Suppressor macrophage treated with lipopolysaccharide for 4 hours (primary cell): ENCODE results near the gene ROBO1.
"Not testable (repeated sequence)": the region's sequence is repeated elsewhere in the genome, so short reads cannot be mapped to it uniquely, and the experiment has no call there.

ENCODE experiments used
- DNase-seq: peaks from one replicate; pipeline ENCODE4 v3.0.0-alpha.2; 2020

The ROBO1 gene

DNA sequence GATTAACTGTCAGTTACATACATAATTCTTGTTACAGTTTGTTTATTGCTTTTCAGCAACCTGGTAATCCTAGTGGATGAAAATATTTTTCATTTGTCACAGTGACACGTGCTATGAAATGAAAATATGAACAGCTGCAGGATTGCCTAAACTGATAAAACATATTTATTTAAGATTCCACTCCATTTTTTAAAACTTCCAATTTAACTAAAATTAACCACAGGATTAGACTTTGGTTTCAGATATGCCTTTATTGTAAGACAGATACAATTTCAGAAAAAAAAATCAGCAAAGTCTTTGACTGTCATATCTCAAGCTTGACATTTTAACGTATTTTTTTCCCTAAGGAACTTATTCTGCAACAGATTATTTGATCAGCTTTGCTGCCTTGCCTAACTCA lies 550.7 kb downstream of the ROBO1 start:
- no peak for DNase-seq

DNA sequence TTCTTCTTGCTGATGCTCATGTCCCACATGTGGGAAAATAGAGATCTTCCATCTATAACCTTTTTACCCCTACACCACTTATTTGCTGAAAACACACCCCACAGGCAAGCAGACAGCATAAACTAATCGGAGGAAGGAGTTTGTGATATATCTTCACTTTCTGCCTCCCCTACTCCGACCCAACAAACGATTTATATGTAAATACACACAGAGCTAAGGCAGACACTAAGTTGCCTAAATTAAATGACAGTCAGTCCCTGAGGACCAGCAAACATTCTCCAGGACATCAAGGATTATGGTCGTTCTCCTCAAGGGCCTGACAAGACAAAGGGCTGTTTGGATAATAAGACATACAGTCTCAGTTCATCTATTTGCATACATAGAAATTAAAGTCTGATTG lies 552.5 kb downstream of the ROBO1 start:
- no peak for DNase-seq

DNA sequence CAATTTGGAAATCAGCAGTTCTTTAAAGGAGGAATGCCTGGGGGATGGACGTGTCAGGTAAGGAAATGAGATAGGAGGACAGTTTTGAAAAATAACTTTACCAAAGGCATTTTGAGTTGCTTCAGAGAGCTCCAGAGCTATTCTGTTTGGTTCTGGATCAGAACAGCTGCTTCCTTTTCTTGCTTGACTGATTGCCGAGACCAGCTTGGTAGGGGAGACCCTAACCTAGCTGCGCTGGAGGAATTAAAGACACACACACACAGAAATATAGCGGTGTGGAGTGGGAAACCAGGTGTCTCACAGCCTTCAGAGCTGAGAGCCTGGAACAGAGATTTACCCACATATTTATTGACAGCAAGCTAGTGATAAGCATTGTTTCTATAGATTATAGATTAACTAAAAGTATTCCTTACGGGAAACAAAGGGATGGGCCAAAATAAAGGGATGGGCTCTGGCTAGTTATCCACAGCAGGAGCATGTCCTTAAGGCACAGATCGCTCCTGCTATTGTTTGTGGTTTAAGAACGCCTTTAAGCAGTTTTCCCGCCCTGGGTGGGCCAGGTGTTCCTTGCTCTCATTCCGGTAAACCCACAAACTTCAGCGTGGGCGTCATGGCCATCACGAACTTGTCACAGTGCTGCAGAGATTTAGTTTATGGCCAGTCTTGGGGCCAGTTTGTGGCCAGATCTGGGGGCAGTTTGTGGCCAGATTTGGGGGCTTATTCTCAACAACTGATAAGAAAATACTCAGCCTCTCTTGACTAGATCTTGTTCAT lies 556.0 kb downstream of the ROBO1 start:
- DNase-seq, result no peak

- DNase-seq, result no peak
These were observed 563.4 kb downstream of the ROBO1 start for GRCh38 chr3:79204351-79204750.

DNA sequence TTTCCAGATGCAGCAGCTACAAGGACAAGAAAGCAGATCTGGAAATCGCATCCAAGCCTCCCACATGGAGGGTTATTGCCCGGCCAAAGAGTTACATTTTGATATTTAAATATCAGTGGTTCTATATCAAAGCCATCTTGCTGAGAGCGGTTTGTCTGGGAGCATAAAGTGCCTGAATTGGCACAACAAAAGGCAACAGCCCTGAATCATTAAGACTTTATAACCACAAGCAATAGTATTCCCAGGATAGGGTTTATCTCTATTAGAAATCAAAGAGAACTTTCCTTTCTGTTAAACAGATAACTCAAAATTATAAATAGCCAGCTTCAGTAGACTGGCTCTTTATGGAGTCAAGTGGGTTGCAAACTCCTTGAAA lies 564.7 kb downstream of the ROBO1 start:
- DNase-seq, result no peak

DNA sequence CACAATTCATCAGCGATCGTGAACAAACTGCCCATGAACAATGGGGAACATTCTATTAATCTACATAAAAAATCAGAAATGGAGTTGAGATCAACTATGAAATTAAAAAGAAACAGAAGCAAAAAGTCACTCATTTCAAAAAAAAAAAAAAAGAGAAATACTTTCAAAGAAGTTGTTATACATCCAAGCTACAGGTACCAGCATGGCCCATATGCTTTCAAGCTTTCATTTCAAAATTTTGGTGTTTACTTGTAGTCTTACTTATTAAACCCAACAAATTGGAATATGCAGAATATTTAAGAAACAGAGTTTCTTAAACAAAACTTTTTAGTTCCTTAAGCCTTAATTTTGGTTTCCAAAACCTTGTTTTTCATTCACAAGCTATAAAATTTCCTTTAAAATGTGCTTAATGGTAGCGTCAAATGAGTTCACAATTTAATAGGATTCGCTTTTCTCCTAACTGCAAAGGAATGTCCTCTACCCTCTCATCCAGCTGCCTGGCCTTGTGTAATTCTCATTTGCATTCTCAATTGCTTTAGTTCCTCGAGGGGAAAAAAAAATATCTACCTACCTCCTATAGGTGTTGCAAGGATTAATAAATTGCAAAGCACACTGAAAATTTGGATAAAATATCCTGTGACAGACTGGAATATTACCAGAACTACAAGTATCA lies 565.2 kb downstream of the ROBO1 start:
- DNase-seq, result no peak

DNA sequence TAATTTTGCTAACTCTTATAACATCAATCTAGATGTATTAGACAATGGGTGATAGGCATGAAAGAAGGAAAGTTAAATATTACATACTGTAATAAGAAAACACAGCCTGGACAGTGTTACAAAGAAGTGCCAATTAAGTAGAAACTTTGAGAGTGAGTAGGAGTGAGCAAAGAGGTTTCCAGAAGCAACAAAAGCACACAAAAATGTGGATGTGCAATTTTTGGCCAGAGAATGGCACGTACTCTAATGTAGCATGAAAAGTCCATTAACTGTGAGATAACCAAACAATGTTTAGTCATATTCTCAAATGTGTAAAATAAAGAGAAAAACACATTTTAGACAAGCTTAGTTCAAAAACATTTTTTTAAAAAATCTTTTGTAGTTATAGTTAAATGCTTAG lies 567.3 kb downstream of the ROBO1 start:
- no peak for DNase-seq

GRCh38 chr3:79199966-79200365 lies 567.8 kb downstream of the ROBO1 start:
- no peak for DNase-seq

GRCh38 chr3:79187426-79187825 lies 580.4 kb downstream of the ROBO1 start:
- DNase-seq, result no peak

DNA sequence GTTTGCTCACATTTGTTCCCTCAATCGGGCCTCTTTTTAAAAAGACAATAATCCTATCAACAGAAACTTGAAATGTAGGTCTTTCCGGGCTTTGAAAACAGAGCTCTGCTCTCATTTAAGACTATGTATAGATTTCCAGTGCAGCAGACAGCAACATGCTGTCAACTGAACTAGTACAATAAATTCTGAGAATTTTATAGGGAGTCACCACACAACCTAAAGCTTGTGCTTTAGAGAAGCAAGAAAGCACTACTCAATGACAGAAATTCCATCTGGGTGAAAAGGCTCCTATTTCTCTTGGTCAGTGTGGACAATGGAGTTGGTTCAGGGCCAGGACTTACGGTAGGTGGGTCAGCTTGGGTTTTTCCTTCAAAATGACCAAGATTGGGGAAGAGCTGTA lies 583.5 kb downstream of the ROBO1 start:
- DNase-seq, result no peak

DNA sequence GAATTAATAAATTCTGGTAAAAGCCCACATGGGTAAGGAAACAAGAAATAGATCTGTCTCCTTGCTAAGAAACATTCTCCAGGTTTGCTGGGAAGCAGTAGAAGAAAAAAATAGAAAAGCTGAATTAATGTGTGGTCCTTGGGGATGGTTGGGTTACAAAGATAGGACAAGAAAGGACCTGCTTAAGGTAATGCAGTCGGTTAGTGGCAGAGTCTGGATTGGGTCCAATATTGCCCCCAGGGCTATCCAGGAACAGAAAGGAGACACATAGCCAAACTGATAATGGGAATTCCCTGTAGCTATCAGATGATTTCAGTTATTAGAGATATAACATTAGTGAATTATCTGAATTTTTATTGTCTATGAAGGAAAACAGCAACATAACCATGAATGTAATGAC lies 584.3 kb downstream of the ROBO1 start:
- no peak for DNase-seq

GRCh38 chr3:79178471-79179180 lies 589.2 kb downstream of the ROBO1 start:
- no peak for DNase-seq

DNA sequence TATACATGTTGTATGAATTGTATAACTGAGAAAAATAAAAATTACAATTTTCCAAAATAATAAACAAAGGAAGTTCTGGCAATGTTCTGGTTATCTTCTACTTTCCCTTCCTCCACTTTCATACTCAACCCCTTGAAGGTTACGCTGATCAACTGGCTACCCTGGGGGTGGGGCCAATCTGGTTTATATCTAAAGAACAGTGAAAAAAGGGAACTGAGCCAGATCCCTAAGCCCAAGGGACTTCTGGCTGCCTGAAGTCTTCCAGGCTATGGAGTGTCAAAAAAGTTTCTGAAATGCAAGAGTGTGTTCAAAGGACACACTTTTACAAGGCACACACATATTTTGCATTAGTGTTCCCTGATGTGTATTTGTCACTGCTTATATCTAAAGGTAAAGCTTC lies 591.9 kb downstream of the ROBO1 start:
- no peak for DNase-seq

GRCh38 chr3:79173259-79173658 lies 594.5 kb downstream of the ROBO1 start:
- DNase-seq, result not testable (repeated sequence)

DNA sequence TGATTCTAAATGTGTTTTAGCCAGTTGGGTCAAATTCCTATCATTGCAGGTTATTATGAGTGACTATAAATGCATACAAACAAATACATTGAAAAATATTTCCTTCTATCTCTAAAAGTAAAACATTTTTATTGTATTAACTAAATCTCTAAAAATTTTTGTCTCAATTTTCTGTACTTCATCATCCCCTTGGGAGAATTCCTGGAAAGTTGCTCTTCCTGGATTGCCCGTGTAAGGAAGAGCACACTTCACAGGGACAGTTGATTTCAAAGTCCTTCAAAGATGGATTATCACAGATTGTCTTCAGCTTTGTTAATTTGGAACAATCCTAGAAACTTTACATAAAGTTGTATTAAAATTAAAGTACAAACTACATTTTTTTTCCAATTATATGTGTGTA lies 595.6 kb downstream of the ROBO1 start:
- no peak for DNase-seq

DNA sequence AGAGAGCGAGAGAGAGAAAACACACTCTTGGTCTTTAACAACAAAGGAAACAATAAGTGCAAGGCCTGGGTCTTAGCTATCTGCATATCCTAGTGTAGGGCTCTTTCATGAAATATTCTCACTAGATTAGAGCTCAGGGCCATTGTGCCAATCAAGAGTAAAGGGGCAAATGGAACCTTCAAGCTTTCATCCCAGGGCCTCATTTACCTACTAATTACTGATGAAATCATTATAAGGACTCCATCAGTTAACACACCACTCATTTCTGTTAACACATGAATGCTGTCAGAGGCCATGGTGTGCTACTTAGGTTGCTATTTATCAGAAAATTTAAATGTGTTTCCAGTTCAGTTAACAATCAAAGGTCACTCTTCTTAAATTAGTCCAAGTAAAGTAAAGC lies 597.8 kb downstream of the ROBO1 start:
- no peak for DNase-seq

- no peak for DNase-seq
These were observed 600.0 kb downstream of the ROBO1 start for GRCh38 chr3:79167651-79168416.

GRCh38 chr3:79162653-79163052 lies 605.1 kb downstream of the ROBO1 start:
- DNase-seq, result no peak

DNA sequence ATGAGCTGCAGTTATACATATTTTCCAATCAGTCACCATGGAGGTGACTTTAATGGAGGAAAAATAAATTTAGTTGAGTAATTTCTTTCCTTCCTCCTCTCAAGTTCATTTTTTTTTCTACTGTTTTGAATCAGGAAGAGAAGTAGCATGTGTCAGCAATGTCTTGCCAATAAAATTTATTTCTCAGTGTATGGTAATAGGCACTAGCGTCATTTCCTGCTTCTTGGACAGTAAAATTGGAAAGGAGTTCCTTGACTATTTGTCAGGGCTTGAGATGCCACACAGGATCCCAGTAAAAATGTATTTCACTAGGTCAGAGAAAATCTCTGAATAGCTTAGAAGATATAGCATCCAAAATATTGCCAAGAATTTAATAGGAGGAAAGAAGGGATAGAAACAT lies 605.9 kb downstream of the ROBO1 start:
- DNase-seq, result no peak

DNA sequence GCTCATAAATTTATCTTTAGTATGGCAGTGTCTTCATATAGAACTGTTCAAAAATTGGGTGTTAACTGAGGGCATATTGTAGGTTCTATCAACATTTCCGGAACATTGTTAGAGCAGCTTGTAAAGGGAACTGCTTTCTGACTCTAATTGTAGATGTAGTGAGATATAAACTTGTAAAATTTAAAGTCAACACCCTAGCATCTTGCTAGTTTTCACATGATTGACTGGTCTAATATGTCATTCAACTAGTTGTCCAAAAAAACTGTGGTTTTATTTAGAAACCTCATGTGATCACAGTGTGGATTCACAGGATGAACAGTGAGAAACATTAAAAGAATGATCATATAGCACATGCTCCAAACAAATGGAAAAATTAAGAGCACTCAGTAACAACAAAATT lies 607.4 kb downstream of the ROBO1 start:
- no peak for DNase-seq

GRCh38 chr3:79159736-79160135 lies 608.1 kb downstream of the ROBO1 start:
- DNase-seq, result no peak

DNA sequence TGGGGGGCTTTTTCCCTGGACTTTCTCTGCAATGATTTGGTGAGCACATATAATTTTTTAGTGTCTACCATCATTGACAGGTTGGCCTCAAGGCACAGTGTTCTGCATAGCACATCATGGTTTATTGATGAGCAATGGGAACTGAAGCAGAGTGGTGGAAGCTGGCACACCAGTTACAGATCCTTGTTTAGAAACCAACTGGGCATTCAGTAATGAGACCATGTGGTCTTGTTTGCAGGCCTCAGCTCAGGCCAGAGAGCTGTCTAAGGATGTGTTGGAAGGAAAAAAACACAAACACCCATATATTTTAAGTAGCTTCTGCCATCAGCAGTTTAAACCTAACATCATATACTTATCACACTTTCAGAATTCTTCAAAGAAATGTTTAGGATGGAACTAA lies 610.6 kb downstream of the ROBO1 start:
- no peak for DNase-seq

GRCh38 chr3:79154865-79155264 lies 612.9 kb downstream of the ROBO1 start:
- no peak for DNase-seq
